Hepatocyte (in vitro differentiated cells): Measurements from ENCODE around the gene TNS3. TPM values are rescaled to one million over a fixed set of nuclear protein-coding genes. Genes with fewer than 3 reads are reported as not detected.

Source experiments
- DNase-seq: peaks from one replicate; pipeline ENCODE4 v3.0.0-alpha.2; 2016; ENCODE audit warnings: low spot score
- H2AFZ ChIP-seq: fragments of 200-600 bp; sonication (generic); 2 replicates; pipeline ENCODE4 v1.6.0; 2016; ENCODE audit warnings: antibody characterized with exemption, mild to moderate bottlenecking
- H3K27ac ChIP-seq: fragments of 200-600 bp; sonication (generic); 2 replicates; pipeline ENCODE4 v1.5.1; 2016; ENCODE audit warnings: mild to moderate bottlenecking
- H3K27me3 ChIP-seq: fragments of 200-600 bp; sonication (generic); 2 replicates; pipeline ENCODE4 v1.6.1; 2016
- H3K36me3 ChIP-seq: fragments of 200-600 bp; sonication (generic); replicated peaks from 2 replicates; pipeline ENCODE4 v1.5.1; 2016; ENCODE audit warnings: low read depth; ENCODE audit not compliant: insufficient read depth
- H3K4me1 ChIP-seq: fragments of 200-600 bp; sonication (generic); 2 replicates; pipeline ENCODE4 v1.5.1; 2016; ENCODE audit warnings: mild to moderate bottlenecking, moderate library complexity; ENCODE audit not compliant: insufficient read depth
- H3K4me2 ChIP-seq: fragments of 200-600 bp; sonication (generic); 2 replicates; pipeline ENCODE4 v1.6.0; 2016
- H3K4me3 ChIP-seq: fragments of 200-600 bp; sonication (generic); 2 replicates; pipeline ENCODE4 v1.5.1; 2016; ENCODE audit warnings: mild to moderate bottlenecking
- H3K79me2 ChIP-seq: fragments of 200-600 bp; sonication (generic); 2 replicates; pipeline ENCODE4 v1.6.0; 2017; ENCODE audit warnings: mild to moderate bottlenecking
- H3K9me2 ChIP-seq: fragments of 200-600 bp; sonication (generic); replicated peaks from 2 replicates; pipeline ENCODE4 v1.6.0; 2017; ENCODE audit warnings: mild to moderate bottlenecking; ENCODE audit not compliant: insufficient read depth
- H3K9me3 ChIP-seq: fragments of 200-600 bp; sonication (generic); 2 replicates; pipeline ENCODE4 v1.5.1; 2016; ENCODE audit warnings: low read depth, mild to moderate bottlenecking
- H4K20me1 ChIP-seq: fragments of 200-600 bp; sonication (generic); 2 replicates; pipeline ENCODE4 v1.6.0; 2016; ENCODE audit warnings: mild to moderate bottlenecking; ENCODE audit not compliant: insufficient read depth, poor library complexity, severe bottlenecking
- CTCF ChIP-seq: fragments of 200-600 bp; sonication (generic); IDR thresholded peaks from 2 replicates; pipeline ENCODE4 v1.5.1; 2016; ENCODE audit warnings: antibody characterized with exemption, mild to moderate bottlenecking; ENCODE audit not compliant: poor library complexity
- EZH2 ChIP-seq: fragments of 200-600 bp; sonication (generic); IDR thresholded peaks from 2 replicates; pipeline ENCODE4 v1.6.1; 2016; ENCODE audit warnings: antibody characterized with exemption, mild to moderate bottlenecking, borderline replicate concordance
- EZH2phosphoT487 ChIP-seq: fragments of 200-600 bp; sonication (generic); IDR thresholded peaks from one replicate; pipeline ENCODE4 v1.6.1; 2018; ENCODE audit warnings: antibody characterized with exemption, mild to moderate bottlenecking, low read depth, moderate library complexity; ENCODE audit not compliant: unreplicated experiment, severe bottlenecking
- WGBS: methylation state at CpG from one replicate; pipeline ENCODE4 v1.1.6; 2016; ENCODE audit warnings: low lambda C conversion rate; ENCODE audit errors: missing lambda C conversion rate; 5-methylcytosine and 5-hydroxymethylcytosine counted together
- polyA plus RNA-seq: library from polyadenylated mRNA; unstranded; fragments of >200 nt; fragmentation: Nextera tagmentation; extraction: Ambion mirVana; gene quantifications from 2 replicates; pipeline ENCODE4 v1.2.1, GENCODE V29; 2016
- total RNA-seq: library from RNA; depleted of rRNA; stranded (reverse); fragments of >200 nt; gene quantifications from 2 replicates; pipeline ENCODE4 v1.2.3, GENCODE V29; 2014

TNS3 gene
- total and polyA plus RNA-seq, 2 experiments from 2014 or later: 30.0 to 73.3 TPM

GRCh38 chr7:47407821-47408674 is 173.9 kb downstream of the TNS3 start:
- no peaks in the 10 kb centered on the region for H4K20me1 ChIP-seq
- H3K36me3 ChIP-seq: no peaks in the 10 kb centered on the region
- no peaks in the 10 kb centered on the region for H3K9me3 ChIP-seq
- H3K27ac ChIP-seq: no peak overlapping the region
- no peak for DNase-seq
- peaks cover 8% of the 10 kb centered on the region for H3K4me1 ChIP-seq
- H3K9me2 ChIP-seq: no peaks in the 10 kb centered on the region
- WGBS: 94% methylated on average over 12 of the region's 14 CpGs
- no peak overlapping the region for H3K4me3 ChIP-seq
- TF ChIP-seq EZH2phosphoT487: no peak
- no peak for TF ChIP-seq EZH2
- no peak for TF ChIP-seq CTCF
- no peak overlapping the region for H2AFZ ChIP-seq
- H3K27me3 ChIP-seq: no peaks in the 10 kb centered on the region
- H3K79me2 ChIP-seq: peaks cover 19% of the 10 kb centered on the region
- H3K4me2 ChIP-seq: no peak overlapping the region

- Histone ChIP-seq H3K9me2 (no peaks in the 10 kb centered on the region), H3K4me2 (no peak overlapping the region), H3K9me3 (no peaks in the 10 kb centered on the region), H3K27ac (no peak overlapping the region), H3K27me3 (no peaks in the 10 kb centered on the region), H2AFZ (no peak overlapping the region), H3K36me3 (no peaks in the 10 kb centered on the region), H3K79me2 (peaks cover 27% of the 10 kb centered on the region), H4K20me1 (no peaks in the 10 kb centered on the region), H3K4me1 (peaks cover 8% of the 10 kb centered on the region), H3K4me3 (no peak overlapping the region)
- TF ChIP-seq EZH2: no peak
- no peak for TF ChIP-seq CTCF
- TF ChIP-seq EZH2phosphoT487: no peak
- DNase-seq: no peak
- WGBS: 91% methylated on average over 13 of the region's 13 CpGs
These were observed 174.8 kb downstream of the TNS3 start for GRCh38 chr7:47407136-47407535.

- Histone ChIP-seq H3K27me3 (no peaks in the 10 kb centered on the region), H3K4me2 (no peak overlapping the region), H4K20me1 (no peaks in the 10 kb centered on the region), H3K9me2 (no peaks in the 10 kb centered on the region), H3K36me3 (no peaks in the 10 kb centered on the region), H3K4me3 (no peak overlapping the region), H3K79me2 (peaks cover 28% of the 10 kb centered on the region), H3K9me3 (no peaks in the 10 kb centered on the region), H2AFZ (no peak overlapping the region), H3K4me1 (peaks cover 8% of the 10 kb centered on the region), H3K27ac (no peak overlapping the region)
- no peak for DNase-seq
- no peak for TF ChIP-seq CTCF
- no peak for TF ChIP-seq EZH2phosphoT487
- TF ChIP-seq EZH2: no peak
- WGBS: 89% methylated on average over 11 of the region's 11 CpGs
These were observed 175.1 kb downstream of the TNS3 start for GRCh38 chr7:47406801-47407129.
